Stimulated activated naive CD4-positive, alpha-beta T cell (primary cell): Measurements from ENCODE around the gene SPN.
"Not testable (repeated sequence)": the region's sequence is repeated elsewhere in the genome, so short reads cannot be mapped to it uniquely, and the experiment has no call there.

Source experiments
- DNase-seq, 6 experiments: peaks; one replicate each; lab custom pipeline; 2025; lab: John Stamatoyannopoulos, UW

Gene SPN, protein sequence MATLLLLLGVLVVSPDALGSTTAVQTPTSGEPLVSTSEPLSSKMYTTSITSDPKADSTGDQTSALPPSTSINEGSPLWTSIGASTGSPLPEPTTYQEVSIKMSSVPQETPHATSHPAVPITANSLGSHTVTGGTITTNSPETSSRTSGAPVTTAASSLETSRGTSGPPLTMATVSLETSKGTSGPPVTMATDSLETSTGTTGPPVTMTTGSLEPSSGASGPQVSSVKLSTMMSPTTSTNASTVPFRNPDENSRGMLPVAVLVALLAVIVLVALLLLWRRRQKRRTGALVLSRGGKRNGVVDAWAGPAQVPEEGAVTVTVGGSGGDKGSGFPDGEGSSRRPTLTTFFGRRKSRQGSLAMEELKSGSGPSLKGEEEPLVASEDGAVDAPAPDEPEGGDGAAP

DNA sequence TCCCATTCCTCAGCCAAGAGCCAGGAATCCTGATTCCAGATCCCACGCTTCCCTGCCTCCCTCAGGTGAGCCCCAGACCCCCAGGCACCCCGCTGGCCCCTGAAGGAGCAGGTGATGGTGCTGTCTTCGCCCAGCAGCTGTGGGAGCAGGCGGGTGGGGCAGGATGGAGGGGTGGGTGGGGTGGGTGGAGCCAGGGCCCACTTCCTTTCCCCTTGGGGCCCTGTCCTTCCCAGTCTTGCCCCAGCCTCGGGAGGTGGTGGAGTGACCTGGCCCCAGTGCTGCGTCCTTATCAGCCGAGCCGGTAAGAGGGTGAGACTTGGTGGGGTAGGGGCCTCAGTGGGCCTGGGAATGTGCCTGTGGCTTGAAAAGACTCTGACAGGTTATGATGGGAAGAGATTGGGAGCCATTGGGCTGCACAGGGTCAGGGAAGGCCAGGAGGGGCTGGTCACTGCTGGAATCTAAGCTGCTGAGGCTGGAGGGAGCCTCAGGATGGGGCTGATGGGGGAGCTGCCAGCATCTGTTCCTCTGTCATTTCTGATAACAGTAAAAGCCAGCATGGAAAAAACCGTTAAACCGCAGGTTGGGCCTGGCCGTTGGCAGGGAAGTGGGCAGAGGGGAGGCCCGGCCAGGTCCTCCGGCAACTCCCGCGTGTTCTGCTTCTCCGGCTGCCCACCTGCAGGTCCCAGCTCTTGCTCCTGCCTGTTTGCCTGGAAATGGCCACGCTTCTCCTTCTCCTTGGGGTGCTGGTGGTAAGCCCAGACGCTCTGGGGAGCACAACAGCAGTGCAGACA, at the start of gene SPN:
Gene SPN (plus strand): TSS at position 232 of the 791 bp plus-strand sequence. CDS start 482 bp downstream, at position 714.
- peak in 5 of 6 experiments; percentile 29 to 65 (median 36) for DNase-seq

DNA sequence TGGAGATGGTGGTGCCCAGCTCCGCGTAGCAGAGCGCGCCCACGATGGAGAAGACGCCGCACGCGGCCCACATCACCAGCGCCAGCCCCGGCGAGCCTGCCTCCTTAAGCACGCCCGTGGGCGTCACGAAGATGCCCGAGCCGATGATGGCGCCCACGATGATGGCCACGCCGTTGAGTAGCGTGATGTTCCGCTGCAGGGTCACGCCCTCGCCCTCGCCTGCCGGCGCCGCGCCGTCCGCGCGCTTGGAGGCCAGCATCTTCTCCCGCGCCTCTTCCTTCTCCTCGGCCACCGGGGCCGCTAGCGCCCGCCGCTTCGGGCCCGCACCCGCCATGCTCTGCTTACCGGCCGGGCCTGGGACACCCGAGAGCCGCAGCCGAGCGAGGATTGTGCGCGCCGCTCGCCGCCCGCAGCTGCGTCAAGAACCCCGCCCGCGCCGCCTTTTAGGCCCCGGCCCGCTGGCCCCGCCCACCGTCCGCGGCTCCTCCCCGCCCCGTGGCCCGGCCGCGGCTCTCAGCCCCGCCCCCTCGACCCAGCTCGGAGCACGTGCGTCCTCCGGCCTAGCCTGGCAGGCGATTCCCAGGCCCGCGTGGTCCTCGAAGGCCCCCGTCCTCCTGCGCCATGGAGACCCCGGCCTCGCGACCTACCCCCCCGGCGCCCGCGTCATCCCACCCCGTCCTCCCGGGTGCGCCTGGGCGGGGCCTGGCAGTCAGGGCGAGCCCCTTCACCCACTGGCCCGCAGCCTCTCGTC, 49.6 kb upstream of the SPN start:
- DNase-seq: peak; percentile 73 to 92 (median 82)

- DNase-seq: not testable (repeated sequence)
Measured at GRCh38 chr16:29614691-29615314, 48.2 kb upstream of the SPN start.

- DNase-seq: not testable (repeated sequence)
Measured at GRCh38 chr16:29616127-29616526, 46.9 kb upstream of the SPN start.

DNA sequence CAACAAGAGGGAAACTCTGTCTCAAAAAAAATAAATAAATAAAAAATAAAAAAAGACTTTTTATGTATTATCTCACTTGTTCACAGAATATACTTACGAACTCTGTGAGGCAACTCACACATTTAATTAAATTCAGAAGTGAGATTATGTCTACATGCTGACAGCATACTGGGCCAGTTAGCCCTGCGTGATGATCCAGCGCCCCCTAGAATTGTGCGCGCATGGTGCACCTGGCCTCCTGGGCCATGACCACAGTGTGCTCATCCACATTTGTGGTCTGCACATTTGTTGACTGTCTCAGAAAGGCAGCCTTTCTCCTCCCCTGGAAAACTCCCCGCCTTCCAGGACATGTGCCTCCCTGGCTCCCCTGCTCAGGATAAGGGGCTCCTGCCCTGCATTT, 42.5 kb upstream of the SPN start:
- DNase-seq: peak in 1 of 6 experiments; percentile 9

- not testable (repeated sequence) for DNase-seq
Measured at GRCh38 chr16:29622738-29623137, 40.3 kb upstream of the SPN start.

DNA sequence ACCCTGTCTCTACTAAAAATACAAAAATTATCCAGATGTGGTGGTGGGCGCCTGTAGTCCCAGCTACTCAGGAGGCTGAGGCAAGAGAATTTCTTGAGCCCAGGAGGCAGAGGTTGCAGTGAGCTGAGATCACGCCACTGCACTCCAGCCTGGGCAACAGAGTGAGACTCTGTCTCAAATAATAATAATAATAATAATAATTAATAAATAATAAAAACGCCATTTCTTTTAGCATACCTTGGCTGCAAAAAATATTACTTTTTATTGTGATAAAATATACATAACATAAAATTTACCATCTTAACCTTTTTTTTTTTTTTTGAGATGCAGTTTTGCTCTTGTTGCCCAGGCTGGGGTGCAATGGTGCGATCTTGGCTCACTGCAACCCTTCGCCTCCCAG, 39.8 kb upstream of the SPN start:
- DNase-seq: not testable (repeated sequence)

- not testable (repeated sequence) for DNase-seq
Measured at GRCh38 chr16:29625114-29625513, 37.9 kb upstream of the SPN start.

GRCh38 chr16:29626778-29627331, 36.2 kb upstream of the SPN start:
- DNase-seq: peak in 3 of 6 experiments; percentile 34 to 39 (median 35)

DNA sequence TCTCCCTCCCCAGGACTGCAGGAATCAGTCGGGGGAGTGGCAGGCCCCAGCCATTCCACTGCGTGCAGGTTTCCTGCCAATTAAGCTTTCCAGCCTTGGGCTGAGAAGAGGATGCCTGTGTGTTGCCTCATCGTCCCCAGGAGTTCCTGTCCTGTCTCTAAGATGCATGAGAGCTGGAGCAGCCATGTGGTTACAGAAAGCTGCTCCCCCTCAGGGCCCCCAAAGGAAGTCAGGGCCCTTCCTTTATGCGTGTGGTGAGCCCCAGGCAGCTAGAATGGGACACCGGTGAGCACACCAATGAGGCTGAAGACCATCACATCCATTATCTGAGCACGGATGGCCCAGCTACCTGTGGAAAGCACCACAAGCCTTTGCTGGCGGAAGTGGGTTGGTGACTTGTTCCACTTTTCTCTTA, 35.4 kb upstream of the SPN start:
- not testable (repeated sequence) for DNase-seq

DNA sequence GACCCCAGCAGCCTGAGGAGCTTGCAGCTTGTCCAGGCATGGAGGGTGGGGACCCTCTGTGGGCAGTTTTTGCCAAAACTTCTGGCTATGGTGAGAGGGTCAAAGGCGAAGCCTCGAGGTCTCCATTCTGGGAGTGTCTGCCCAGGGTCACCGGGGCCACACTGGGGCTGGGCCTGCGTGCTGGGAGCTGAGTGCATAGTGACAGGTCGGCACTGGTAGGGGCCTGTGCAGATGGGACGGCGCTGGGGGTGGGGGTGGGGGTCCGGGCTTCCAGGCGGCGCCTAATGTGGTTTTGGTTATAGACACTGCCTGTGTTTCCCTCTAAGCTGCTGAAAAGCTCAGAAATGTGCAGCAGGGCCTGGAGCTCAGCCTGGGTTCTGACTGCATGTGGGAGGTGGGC, 34.3 kb upstream of the SPN start:
- DNase-seq: not testable (repeated sequence)

DNA sequence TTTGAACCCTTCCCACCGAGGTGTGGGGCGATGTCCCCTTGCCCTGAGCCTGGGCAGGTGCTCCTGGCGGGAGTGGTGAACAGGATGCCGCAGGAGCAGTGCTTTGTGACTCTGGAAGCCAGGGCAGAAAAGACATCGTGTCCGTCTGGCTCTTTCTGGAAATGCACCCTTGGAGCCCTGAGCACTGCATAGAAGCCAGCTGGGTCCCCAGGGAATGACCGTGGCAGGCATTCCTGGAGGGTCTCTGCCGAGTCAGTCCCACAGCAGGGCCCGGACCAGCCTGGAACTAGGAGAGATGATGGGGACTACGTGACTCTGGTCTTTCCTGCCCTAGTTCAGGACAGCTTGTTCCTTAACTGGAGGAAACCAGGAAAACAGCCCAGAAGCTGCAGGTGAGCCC, 33.7 kb upstream of the SPN start:
- DNase-seq: not testable (repeated sequence)

- DNase-seq: not testable (repeated sequence)
Measured at GRCh38 chr16:29631658-29632057, 31.4 kb upstream of the SPN start.

- not testable (repeated sequence) for DNase-seq
Measured at GRCh38 chr16:29635902-29636301, 27.1 kb upstream of the SPN start.

DNA sequence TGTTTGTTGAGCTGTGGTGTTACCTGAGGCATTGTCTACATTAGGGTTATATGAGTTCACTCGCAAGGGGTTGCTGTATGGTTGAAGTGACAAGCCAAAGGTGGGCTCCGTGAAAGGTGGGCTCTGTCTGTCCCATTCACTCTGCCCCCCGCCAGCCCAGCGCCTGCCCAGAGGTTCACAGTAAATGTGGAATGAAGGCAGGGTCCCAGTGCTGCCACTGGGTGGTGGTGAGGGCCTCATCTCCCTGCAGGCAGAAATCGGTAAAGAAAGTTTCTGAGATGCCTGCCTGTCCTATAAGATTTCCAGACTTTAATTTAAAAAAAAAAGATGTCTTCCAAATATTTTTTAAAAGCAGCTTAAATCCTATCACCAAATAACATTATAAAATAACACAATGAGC, 26.7 kb upstream of the SPN start:
- not testable (repeated sequence) for DNase-seq

DNA sequence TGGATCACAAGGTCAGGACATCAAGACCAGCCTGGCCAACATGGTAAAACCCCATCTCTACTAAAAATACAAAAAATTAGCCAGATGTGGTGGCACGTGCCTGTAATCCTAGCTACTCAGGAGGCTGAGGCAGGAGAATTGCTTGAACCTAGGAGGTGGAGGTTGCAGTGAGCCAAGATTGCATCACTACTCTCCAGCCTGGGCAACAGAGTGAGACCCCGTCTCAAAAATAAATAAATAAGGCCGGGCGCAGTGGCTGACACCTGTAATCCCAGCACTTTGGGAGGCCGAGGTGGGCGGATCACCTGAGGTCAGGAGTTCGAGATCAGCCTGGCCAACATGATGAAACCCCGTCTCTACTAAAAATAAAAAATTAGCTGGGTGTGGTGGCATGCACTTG, 24.3 kb upstream of the SPN start:
- DNase-seq: not testable (repeated sequence)

DNA sequence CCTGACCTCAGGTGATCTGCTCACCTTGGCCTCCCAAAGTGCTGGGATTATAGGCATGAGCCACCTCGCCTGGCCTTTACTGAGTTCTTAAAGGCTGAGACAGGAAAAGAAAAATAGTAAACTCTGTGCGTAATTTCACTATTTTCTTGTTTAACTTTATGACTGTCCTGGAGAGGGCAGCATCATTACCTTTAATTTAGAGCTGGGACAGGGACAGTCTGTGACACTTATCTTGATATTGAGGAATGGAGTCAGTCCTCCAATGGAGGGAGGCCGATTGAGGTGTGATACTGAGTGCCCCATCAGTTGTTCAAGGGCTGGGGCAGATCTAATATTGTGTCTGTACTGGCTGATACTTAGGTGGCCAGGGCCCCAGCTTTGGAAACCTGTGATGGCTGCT, 21.5 kb upstream of the SPN start:
- peak in 3 of 6 experiments; percentile 17 to 38 (median 20) for DNase-seq

DNA sequence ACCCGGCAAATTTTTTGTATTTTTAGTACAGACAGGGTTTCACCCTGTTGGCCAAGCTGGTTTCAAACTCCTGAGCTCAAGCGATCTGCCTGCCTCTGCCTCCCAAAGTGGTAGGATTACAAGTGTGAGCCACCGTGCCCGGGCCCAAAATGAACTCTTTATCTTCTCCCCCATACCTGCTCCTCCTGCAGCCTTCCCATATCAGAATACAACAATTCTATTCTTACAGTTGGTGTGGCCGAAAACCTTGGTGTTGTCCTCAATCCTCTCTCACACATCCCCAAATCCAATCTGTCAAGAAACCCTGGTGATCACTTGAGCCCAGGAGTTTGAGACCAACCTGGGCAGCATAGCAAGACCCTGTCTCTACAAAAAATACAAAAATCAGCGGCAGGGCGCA, 19.5 kb upstream of the SPN start:
- no peak for DNase-seq

DNA sequence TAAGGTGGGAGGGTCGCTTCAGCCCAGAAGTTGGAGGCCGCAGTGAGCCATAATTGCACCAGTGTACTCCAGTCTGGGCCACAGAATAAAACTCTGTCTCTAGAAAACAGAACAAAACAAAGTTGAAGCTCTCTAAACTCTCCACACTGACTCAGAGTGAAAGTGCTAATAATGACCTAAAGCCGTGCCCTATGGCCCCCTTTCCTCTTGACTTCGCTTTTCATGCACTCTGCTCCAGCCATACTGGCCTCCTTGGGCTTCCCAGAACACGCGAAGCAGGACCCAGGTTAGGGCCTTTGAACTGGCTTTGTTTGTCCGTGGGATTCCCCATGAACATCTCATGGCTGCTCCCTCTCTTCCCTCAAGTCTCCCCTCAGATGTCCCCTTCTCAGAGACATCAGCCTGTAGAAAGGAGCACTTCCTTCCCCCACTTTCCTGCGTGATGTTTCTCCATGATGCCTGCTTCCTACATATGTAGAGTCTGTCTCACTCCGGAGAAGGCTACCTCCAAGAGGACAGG, 18.6 kb upstream of the SPN start:
- DNase-seq: no peak

- DNase-seq: no peak
Measured at GRCh38 chr16:29644973-29645693, 17.9 kb upstream of the SPN start.
